Pancreas (tissue), 10 donors: ENCODE measurements around the gene BCORL1. TPM values are rescaled to one million over a fixed set of nuclear protein-coding genes. Genes with fewer than 3 reads are reported as not detected.

Experiments used
- ATAC-seq, 4 donors: fragments of 200-7000 bp; cut with Tn5 transposase; one replicate each; pipeline versions ENCODE4 v1.8.0 to v1.9.1; 2020; ENCODE audit warnings: mild to moderate bottlenecking in 4 of 4, moderate library complexity in 4 of 4
- DNase-seq, 6 donors: peaks; one replicate each; pipeline ENCODE4 v3.0.0-alpha.2; 2020
- FAIRE-seq: peaks from 2 replicates; lab custom pipeline; 2012; peaks lifted over from hg19 to GRCh38; lab: Jason Lieb, UNC
- H3K27ac ChIP-seq, 4 donors: fragments of 200-600 bp; sonication (generic); 1 replicate in 3 of 4; 2 replicates in 1 of 4; pipeline versions ENCODE4 v1.5.0 to v1.8.0; 2020
- H3K27me3 ChIP-seq, 4 donors: fragments of 200-600 bp; one replicate each; pipeline ENCODE4 v1.8.0; 2021
- H3K36me3 ChIP-seq, 3 donors: fragments of 200-600 bp; sonication (generic) in 1 of 3; one replicate each; pipeline versions ENCODE4 v1.5.0 to v1.8.0; 2020 to 2021
- H3K4me1 ChIP-seq, 3 donors: fragments of 200-600 bp; one replicate each; pipeline ENCODE4 v1.8.0; 2021
- H3K4me3 ChIP-seq, 4 donors: fragments of 200-600 bp; sonication (generic) in 2 of 4; one replicate each; pipeline versions ENCODE4 v1.5.0 to v1.8.0; 2020 to 2021
- H3K9me3 ChIP-seq, 4 donors: fragments of 200-600 bp; one replicate each; pipeline ENCODE4 v1.8.0; 2021
- CTCF ChIP-seq, 4 donors: fragments of 200-600 bp; sonication (generic) in 3 of 4; IDR thresholded peaks; one replicate each; pipeline versions ENCODE4 v1.5.0 to v1.8.0; 2021; ENCODE audit warnings: antibody characterized with exemption in 4 of 4
- WGBS, 2 donors: extraction: QIAGEN DNeasy Blood & Tissue Kit; methylation state at CpG; one replicate each; pipeline ENCODE4 v1.1.7; 2013; 5-methylcytosine and 5-hydroxymethylcytosine counted together
- intact Hi-C, 3 donors: fragments of 100-400 bp; cut with DNase I; formaldehyde crosslinking; loops; one replicate each; pipeline versions ENCODE4 v1.11.1 to v1.14.2; 2022
- polyA plus RNA-seq, 2 donors: library from polyadenylated mRNA; stranded (reverse); fragments of 200-250 nt; gene quantifications; one replicate each; pipeline ENCODE4 v1.2.3, GENCODE V29; 2013
- total RNA-seq, 6 donors: library from RNA; stranded (reverse); fragmentation: NEBNext Ultra II Directional in 4 of 6; extraction: Animal tissue kit (Norgen Biotek cat#: 25700) in 4 of 6; gene quantifications; one replicate each; pipeline versions ENCODE4 v1.2.1 to v1.2.4, GENCODE V29; 2021 to 2023
- donor health status: healthy with polysubstance abuse.
- donor health status: DM: no; HTN: no; CAD: no; lungs with moderate emphysema.
- donor health status: DM: no; HTN: no; CAD: no.
- donor health status: control.
- donor health status: control.
- donor health status: Bipolar disorder and iron deficiency.
- donor health status: DM: yes; HTN: yes; CAD: no.
- donor health status: DM: no; HTN: no; CAD: no.
- donor health status: DM: no; HTN: no; CAD: no.
- donor health status: DM: yes; HTN: yes; CAD: no.

The BCORL1 gene
- total and polyA plus RNA-seq, 8 donors = 1.7 to 11.1 (median 5.6) TPM

GRCh38 chrX:130083656-130084382 lies 101.4 kb downstream of the BCORL1 start:
- intact Hi-C loops = loop anchor here (5.0 to 10.0 kb wide), 3 partner anchors 101 to 111 kb away; no protein-coding TSS in a partner anchor
- DNase-seq = no peak
- no peak for FAIRE-seq
- no peaks in the 10 kb centered on the region for H3K4me1 ChIP-seq
- H3K27me3 ChIP-seq = no peaks in the 10 kb centered on the region
- no peaks in the 10 kb centered on the region for H3K9me3 ChIP-seq
- H3K4me3 ChIP-seq = no peak overlapping the region
- no peak for TF ChIP-seq CTCF (IDR thresholded peaks at IDR 0.05)
- 73% methylated on average over 15 of the region's 15 CpGs for WGBS, 2 donors
- no peak overlapping the region for H3K27ac ChIP-seq
- peak in 1 of 4 donors; percentile 28 for ATAC-seq
- no peaks in the 10 kb centered on the region for H3K36me3 ChIP-seq

- no peaks in the 10 kb centered on the region for H3K9me3 ChIP-seq
- DNase-seq = no peak
- H3K36me3 ChIP-seq = no peaks in the 10 kb centered on the region
- no peak for TF ChIP-seq CTCF (IDR thresholded peaks at IDR 0.05)
- WGBS, 2 donors = 56 to 75% methylated on average over 9 of the region's 9 CpGs
- peak overlapping the region in 1 of 4 donors; percentile 37 for H3K27ac ChIP-seq
- no peaks in the 10 kb centered on the region for H3K27me3 ChIP-seq
- intact Hi-C loops = loop anchor here (5.0 to 10.0 kb wide), 3 partner anchors 100 to 110 kb away; no protein-coding TSS in a partner anchor
- no peak for ATAC-seq
- no peak overlapping the region for H3K4me3 ChIP-seq
- FAIRE-seq = no peak
- no peaks in the 10 kb centered on the region for H3K4me1 ChIP-seq
Observed at GRCh38 chrX:130084631-130085237, 102.3 kb downstream of the BCORL1 start.

- no peaks in the 10 kb centered on the region for H3K9me3 ChIP-seq
- no peaks in the 10 kb centered on the region for H3K4me1 ChIP-seq
- ATAC-seq (no peak), FAIRE-seq (no peak), DNase-seq (no peak)
- H3K36me3 ChIP-seq = no peaks in the 10 kb centered on the region
- H3K4me3 ChIP-seq = no peak overlapping the region
- peak overlapping the region in 1 of 4 donors; percentile 37 for H3K27ac ChIP-seq
- intact Hi-C loops = loop anchor here in 2 of 3 donors (10.0 kb wide), 2 partner anchors 99 to 109 kb away; no protein-coding TSS in a partner anchor
- TF ChIP-seq CTCF (IDR thresholded peaks at IDR 0.05) = no peak
- no peaks in the 10 kb centered on the region for H3K27me3 ChIP-seq
- 68 to 79% methylated on average over 11 of the region's 11 CpGs for WGBS, 2 donors
Observed at GRCh38 chrX:130085551-130086446, 103.4 kb downstream of the BCORL1 start.

GRCh38 chrX:130086447-130087206 lies 104.2 kb downstream of the BCORL1 start:
- DNase-seq (no peak), ATAC-seq (peak in 2 of 4 donors; percentile 33 to 37), FAIRE-seq (no peak)
- Histone ChIP-seq H3K27ac (peak overlapping the region in 1 of 4 donors; percentile 17), H3K9me3 (no peaks in the 10 kb centered on the region), H3K4me3 (no peak overlapping the region), H3K27me3 (no peaks in the 10 kb centered on the region), H3K4me1 (no peaks in the 10 kb centered on the region), H3K36me3 (no peaks in the 10 kb centered on the region)
- WGBS, 2 donors = 65 to 67% methylated on average over 13 of the region's 13 CpGs
- intact Hi-C loops = loop anchor here in 2 of 3 donors (10.0 kb wide), 2 partner anchors 98 to 108 kb away; no protein-coding TSS in a partner anchor
- no peak for TF ChIP-seq CTCF (IDR thresholded peaks at IDR 0.05)
